A673 (cell line): ENCODE measurements around the gene MRPL53.

Experiments
- EZH2 ChIP-seq: fragments of 200-600 bp; sonication (generic); IDR thresholded peaks from 2 replicates; pipeline ENCODE4 v1.6.1; 2017; ENCODE audit warnings: borderline replicate concordance, low read depth, mild to moderate bottlenecking, mixed read lengths, antibody characterized with exemption, low read length; ENCODE audit not compliant: poor library complexity, severe bottlenecking
- TF ChIP-seq, protein P1 (sequence below): fragments of 300-800, 200-600 bp; sonication (generic); conservative IDR thresholded peaks from 2 replicates; pipeline ENCODE4 v1.5.1; 2017; ENCODE audit warnings: low read depth, mild to moderate bottlenecking, antibody characterized with exemption, low read length, moderate library complexity, mixed read lengths

DNA sequence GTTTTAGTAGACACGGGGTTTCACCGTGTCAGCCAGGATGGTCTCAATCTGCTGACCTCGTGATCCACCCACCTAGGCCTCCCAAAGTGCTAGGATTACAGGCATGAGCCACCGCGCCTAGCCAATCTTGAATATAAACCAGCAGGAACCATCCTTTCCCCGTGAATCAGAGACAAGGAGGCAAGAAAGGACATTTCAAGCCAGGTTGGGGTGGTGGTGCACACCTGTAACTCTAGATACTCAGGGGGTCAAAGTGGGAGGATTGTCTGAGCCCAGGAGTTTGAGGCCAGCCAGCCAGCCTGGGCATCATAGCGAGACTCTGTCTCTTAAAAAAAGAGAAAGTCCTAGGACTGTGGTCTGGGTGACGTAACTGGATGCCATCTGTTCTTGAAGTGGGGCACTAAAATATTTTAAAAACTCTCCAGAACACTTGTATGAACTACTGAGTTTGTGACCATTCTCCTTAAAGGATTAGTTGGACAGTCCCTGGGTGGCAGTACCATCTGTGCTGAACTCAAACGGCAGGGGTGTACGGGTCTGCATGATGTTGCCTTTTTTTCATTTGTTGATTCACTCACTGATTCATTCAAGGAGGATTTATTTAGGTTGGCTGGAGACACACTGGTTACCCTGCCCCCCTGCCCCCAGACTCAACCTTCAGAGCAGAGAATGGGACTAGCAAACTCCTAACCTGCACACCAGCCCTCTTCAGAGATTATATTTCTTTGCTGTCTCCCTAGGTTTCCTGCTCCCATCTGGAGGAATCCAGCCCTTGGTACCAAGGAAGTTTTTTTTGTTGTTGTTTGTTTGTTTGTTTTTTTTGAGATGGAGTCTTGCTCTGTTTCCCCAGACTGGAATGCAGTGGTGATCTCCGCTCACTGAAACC lies 38.9 kb upstream of the MRPL53 start:
- TF ChIP-seq, protein P1, sequence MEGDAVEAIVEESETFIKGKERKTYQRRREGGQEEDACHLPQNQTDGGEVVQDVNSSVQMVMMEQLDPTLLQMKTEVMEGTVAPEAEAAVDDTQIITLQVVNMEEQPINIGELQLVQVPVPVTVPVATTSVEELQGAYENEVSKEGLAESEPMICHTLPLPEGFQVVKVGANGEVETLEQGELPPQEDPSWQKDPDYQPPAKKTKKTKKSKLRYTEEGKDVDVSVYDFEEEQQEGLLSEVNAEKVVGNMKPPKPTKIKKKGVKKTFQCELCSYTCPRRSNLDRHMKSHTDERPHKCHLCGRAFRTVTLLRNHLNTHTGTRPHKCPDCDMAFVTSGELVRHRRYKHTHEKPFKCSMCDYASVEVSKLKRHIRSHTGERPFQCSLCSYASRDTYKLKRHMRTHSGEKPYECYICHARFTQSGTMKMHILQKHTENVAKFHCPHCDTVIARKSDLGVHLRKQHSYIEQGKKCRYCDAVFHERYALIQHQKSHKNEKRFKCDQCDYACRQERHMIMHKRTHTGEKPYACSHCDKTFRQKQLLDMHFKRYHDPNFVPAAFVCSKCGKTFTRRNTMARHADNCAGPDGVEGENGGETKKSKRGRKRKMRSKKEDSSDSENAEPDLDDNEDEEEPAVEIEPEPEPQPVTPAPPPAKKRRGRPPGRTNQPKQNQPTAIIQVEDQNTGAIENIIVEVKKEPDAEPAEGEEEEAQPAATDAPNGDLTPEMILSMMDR = no peak
- no peak for TF ChIP-seq EZH2
